Liver (tissue), 9 donors: ENCODE data around the gene COBL. TPM values are rescaled to one million over a fixed set of nuclear protein-coding genes. Genes with fewer than 3 reads are reported as not detected.

Experiments
- DNase-seq: peaks from one replicate; pipeline ENCODE4 v3.0.0-alpha.2; 2017; ENCODE audit warnings: low spot score
- H3K27ac ChIP-seq, 2 donors: one replicate each; pipeline ENCODE4 v1.7.0; 2013; ENCODE audit warnings: inconsistent platforms in 2 of 2, low read length in 2 of 2, control low read depth in 1 of 2, low read depth in 1 of 2, mild to moderate bottlenecking in 1 of 2
- H3K27me3 ChIP-seq, 4 donors: one replicate each; pipeline versions ENCODE4 v1.6.1 to v1.7.0; 2013; ENCODE audit warnings: low read length in 3 of 4, inconsistent platforms in 1 of 4, mild to moderate bottlenecking in 1 of 4, moderate library complexity in 1 of 4; ENCODE audit not compliant: control insufficient read depth in 4 of 4, insufficient read depth in 4 of 4
- H3K36me3 ChIP-seq, 4 donors: one replicate each; pipeline versions ENCODE4 v1.6.1 to v1.7.0; 2013; ENCODE audit warnings: low read length in 3 of 4, mild to moderate bottlenecking in 3 of 4, low read depth in 1 of 4, moderate library complexity in 1 of 4; ENCODE audit not compliant: control insufficient read depth in 4 of 4, insufficient read depth in 3 of 4
- H3K4me1 ChIP-seq, 4 donors: one replicate each; pipeline versions ENCODE4 v1.6.1 to v1.7.0; 2013; ENCODE audit warnings: low read length in 3 of 4, mild to moderate bottlenecking in 3 of 4, moderate library complexity in 1 of 4; ENCODE audit not compliant: control insufficient read depth in 4 of 4, insufficient read depth in 4 of 4
- H3K4me3 ChIP-seq, 3 donors: one replicate each; pipeline versions ENCODE4 v1.6.1 to v1.7.0; 2013; ENCODE audit warnings: low read length in 3 of 3, control low read depth in 1 of 3, low read depth in 1 of 3, mild to moderate bottlenecking in 1 of 3
- H3K9ac ChIP-seq, 2 donors: one replicate each; pipeline ENCODE4 v1.7.0; 2013; ENCODE audit warnings: low read length in 2 of 2, mild to moderate bottlenecking in 2 of 2, moderate library complexity in 2 of 2, control low read depth in 1 of 2, low read depth in 1 of 2
- H3K9me3 ChIP-seq, 4 donors: one replicate each; pipeline versions ENCODE4 v1.6.1 to v1.7.0; 2013; ENCODE audit warnings: low read length in 3 of 4; ENCODE audit not compliant: control insufficient read depth in 4 of 4
- ATF3 ChIP-seq: IDR thresholded peaks from 2 replicates; pipeline ENCODE4 v1.6.1; 2016; ENCODE audit warnings: antibody characterized with exemption
- CTCF ChIP-seq: fragments of 150-350 bp; IDR thresholded peaks from 2 replicates; pipeline ENCODE4 v1.5.1; 2017; ENCODE audit warnings: improper control_type of control experiment, low read depth, low read length; ENCODE audit not compliant: missing input control
- EGR1 ChIP-seq, 2 donors: IDR thresholded peaks; 2 replicates each; pipeline ENCODE4 v1.6.1; 2016 to 2018; ENCODE audit warnings: antibody characterized with exemption in 2 of 2, low read depth in 2 of 2
- FOXA1 ChIP-seq: IDR thresholded peaks from 2 replicates; pipeline ENCODE4 v1.6.1; 2016; ENCODE audit warnings: antibody characterized with exemption
- GABPA ChIP-seq, 2 donors: IDR thresholded peaks in 1 of 2; conservative IDR thresholded peaks in 1 of 2; 2 replicates each; pipeline ENCODE4 v1.6.1; 2016; ENCODE audit warnings: antibody characterized with exemption in 2 of 2, mild to moderate bottlenecking in 1 of 2, moderate library complexity in 1 of 2
- HNF4A ChIP-seq, 2 donors: conservative IDR thresholded peaks; 2 replicates each; pipeline ENCODE4 v1.6.1; 2016; ENCODE audit warnings: antibody characterized with exemption in 2 of 2, mild to moderate bottlenecking in 2 of 2
- HNF4G ChIP-seq: IDR thresholded peaks from 2 replicates; pipeline ENCODE4 v1.6.1; 2016; ENCODE audit warnings: antibody characterized with exemption
- JUND ChIP-seq, 2 donors: IDR thresholded peaks; 2 replicates each; pipeline ENCODE4 v1.6.1; 2016; ENCODE audit warnings: antibody characterized with exemption in 2 of 2
- MAX ChIP-seq: IDR thresholded peaks from 2 replicates; pipeline ENCODE4 v1.6.1; 2016; ENCODE audit warnings: antibody characterized with exemption
- REST ChIP-seq: IDR thresholded peaks from 2 replicates; pipeline ENCODE4 v1.6.1; 2016; ENCODE audit warnings: antibody characterized with exemption, mild to moderate bottlenecking
- RXRA ChIP-seq, 2 donors: IDR thresholded peaks; 2 replicates each; pipeline ENCODE4 v1.6.1; 2017 to 2018; ENCODE audit warnings: antibody characterized with exemption in 2 of 2, mild to moderate bottlenecking in 1 of 2
- SP1 ChIP-seq: IDR thresholded peaks from 2 replicates; pipeline ENCODE4 v1.6.1; 2018; ENCODE audit warnings: antibody characterized with exemption, mild to moderate bottlenecking
- YY1 ChIP-seq: IDR thresholded peaks from 2 replicates; pipeline ENCODE4 v1.6.1; 2016; ENCODE audit warnings: antibody characterized with exemption, mild to moderate bottlenecking
- ZBTB33 ChIP-seq: IDR thresholded peaks from 2 replicates; pipeline ENCODE4 v1.6.1; 2016; ENCODE audit warnings: antibody characterized with exemption
- WGBS: extraction: QIAGEN DNeasy Blood & Tissue Kit; methylation state at CpG from one replicate; pipeline ENCODE4 v1.1.7; 2013; 5-methylcytosine and 5-hydroxymethylcytosine counted together
- polyA plus RNA-seq, 2 donors: library from polyadenylated mRNA; stranded (reverse) in 1 of 2; unstranded in 1 of 2; fragments of 200-250 nt in 1 of 2; fragments of >200 nt in 1 of 2; fragmentation: Nextera tagmentation in 1 of 2; extraction: Ambion mirVana in 1 of 2; gene quantifications; one replicate each; pipeline versions ENCODE4 v1.2.1 to v1.2.3, GENCODE V29; 2013 to 2015
- total RNA-seq, 2 donors: library from RNA; depleted of rRNA; stranded (reverse); fragments of >200 nt; gene quantifications; one replicate each; pipeline ENCODE4 v1.2.3, GENCODE V29; 2014
- donor health status: healthy.
- donor health status: healthy.
- donor health status: healthy.
- donor health status: healthy.
- donor health status: healthy.

Gene COBL
- total and polyA plus RNA-seq, 4 donors, result 5.8 to 18.7 (median 10.7) TPM

GRCh38 chr7:51352174-51353100 lies 35.8 kb upstream of the COBL start:
- no peak overlapping the region for H3K4me3 ChIP-seq
- H3K27ac ChIP-seq, result no peak overlapping the region
- no peaks in the 10 kb centered on the region for H3K36me3 ChIP-seq
- no peak for DNase-seq
- no peak for TF ChIP-seq ZBTB33
- no peak for TF ChIP-seq CTCF
- no peak for TF ChIP-seq HNF4A (conservative IDR thresholded peaks at IDR 0.05)
- no peak for TF ChIP-seq GABPA (IDR thresholded peaks at IDR 0.05 in 1 of 2, conservative IDR thresholded peaks at IDR 0.05 in 1 of 2)
- no peak for TF ChIP-seq RXRA (IDR thresholded peaks at IDR 0.05)
- no peak for TF ChIP-seq FOXA1
- no peak for TF ChIP-seq EGR1 (IDR thresholded peaks at IDR 0.05; ENCODE audit: low read depth in 2 of 2)
- no peak for TF ChIP-seq SP1
- TF ChIP-seq ATF3, result no peak
- no peak for TF ChIP-seq MAX
- no peak for TF ChIP-seq JUND (IDR thresholded peaks at IDR 0.05)
- TF ChIP-seq HNF4G, result no peak
- TF ChIP-seq YY1, result no peak
- WGBS, result 93% methylated on average over 10 of the region's 10 CpGs
- H3K4me1 ChIP-seq, result peaks cover 0 to 7% (median 3%) of the 10 kb centered on the region in 4 donors
- no peak overlapping the region for H3K9ac ChIP-seq
- no peaks in the 10 kb centered on the region for H3K9me3 ChIP-seq
- H3K27me3 ChIP-seq, result no peaks in the 10 kb centered on the region

- Histone ChIP-seq H3K36me3 (no peaks in the 10 kb centered on the region), H3K9ac (no peak overlapping the region), H3K27ac (no peak overlapping the region), H3K4me3 (no peak overlapping the region), H3K4me1 (peaks cover 0 to 3% (median 0%) of the 10 kb centered on the region in 4 donors), H3K9me3 (no peaks in the 10 kb centered on the region), H3K27me3 (no peaks in the 10 kb centered on the region)
- TF ChIP-seq SP1 (no peak), REST (no peak)
- 94% methylated on average over 5 of the region's 5 CpGs for WGBS
- DNase-seq, result no peak
Measured at GRCh38 chr7:51351661-51352060, 35.1 kb upstream of the COBL start.
